Esophagus squamous epithelium (tissue), 4 donors: ENCODE data around the gene CTNND2.

Experiments used
- POLR2A ChIP-seq, 4 donors: fragments of 450-650 bp; IDR thresholded peaks; one replicate each; pipeline ENCODE4 v1.6.1; 2017; ENCODE audit warnings: antibody characterized with exemption in 4 of 4, mild to moderate bottlenecking in 4 of 4, moderate library complexity in 3 of 4
- TF ChIP-seq, protein P1 (sequence below), 6 experiments: fragments of 450-650 bp in 4 of 6; fragments of 200-600 bp in 2 of 6; sonication (generic) in 2 of 6; IDR thresholded peaks; one replicate each; pipeline ENCODE4 v1.5.1; 2016 to 2019; ENCODE audit warnings: antibody characterized with exemption in 6 of 6, mild to moderate bottlenecking in 4 of 6, moderate library complexity in 4 of 6

DNA sequence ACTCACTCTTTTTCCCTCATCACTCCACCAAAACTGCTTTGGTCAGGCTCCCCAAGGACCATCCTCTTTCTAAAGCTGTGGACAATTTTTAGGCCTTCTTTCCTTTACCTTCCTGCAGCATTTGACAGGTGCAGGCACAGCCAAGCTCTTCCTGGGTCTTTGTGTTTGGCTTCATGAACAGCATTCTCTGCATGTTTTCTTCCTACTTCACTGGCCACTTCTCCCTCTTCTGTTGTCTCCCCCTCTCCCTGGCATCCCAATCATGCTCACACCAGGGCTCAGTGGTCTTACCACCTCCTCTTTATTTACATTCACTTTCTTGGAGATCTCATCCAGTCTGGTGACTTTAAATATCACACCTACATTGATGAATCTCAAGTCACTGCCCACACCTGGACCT, 51.1 kb downstream of the CTNND2 start:
- TF ChIP-seq, protein P1, sequence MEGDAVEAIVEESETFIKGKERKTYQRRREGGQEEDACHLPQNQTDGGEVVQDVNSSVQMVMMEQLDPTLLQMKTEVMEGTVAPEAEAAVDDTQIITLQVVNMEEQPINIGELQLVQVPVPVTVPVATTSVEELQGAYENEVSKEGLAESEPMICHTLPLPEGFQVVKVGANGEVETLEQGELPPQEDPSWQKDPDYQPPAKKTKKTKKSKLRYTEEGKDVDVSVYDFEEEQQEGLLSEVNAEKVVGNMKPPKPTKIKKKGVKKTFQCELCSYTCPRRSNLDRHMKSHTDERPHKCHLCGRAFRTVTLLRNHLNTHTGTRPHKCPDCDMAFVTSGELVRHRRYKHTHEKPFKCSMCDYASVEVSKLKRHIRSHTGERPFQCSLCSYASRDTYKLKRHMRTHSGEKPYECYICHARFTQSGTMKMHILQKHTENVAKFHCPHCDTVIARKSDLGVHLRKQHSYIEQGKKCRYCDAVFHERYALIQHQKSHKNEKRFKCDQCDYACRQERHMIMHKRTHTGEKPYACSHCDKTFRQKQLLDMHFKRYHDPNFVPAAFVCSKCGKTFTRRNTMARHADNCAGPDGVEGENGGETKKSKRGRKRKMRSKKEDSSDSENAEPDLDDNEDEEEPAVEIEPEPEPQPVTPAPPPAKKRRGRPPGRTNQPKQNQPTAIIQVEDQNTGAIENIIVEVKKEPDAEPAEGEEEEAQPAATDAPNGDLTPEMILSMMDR (IDR thresholded peaks at IDR 0.05) = no peak
- no peak for TF ChIP-seq POLR2A (IDR thresholded peaks at IDR 0.05)
